Measurements from ENCODE around the gene SLC38A3.

Gene SLC38A3

DNA sequence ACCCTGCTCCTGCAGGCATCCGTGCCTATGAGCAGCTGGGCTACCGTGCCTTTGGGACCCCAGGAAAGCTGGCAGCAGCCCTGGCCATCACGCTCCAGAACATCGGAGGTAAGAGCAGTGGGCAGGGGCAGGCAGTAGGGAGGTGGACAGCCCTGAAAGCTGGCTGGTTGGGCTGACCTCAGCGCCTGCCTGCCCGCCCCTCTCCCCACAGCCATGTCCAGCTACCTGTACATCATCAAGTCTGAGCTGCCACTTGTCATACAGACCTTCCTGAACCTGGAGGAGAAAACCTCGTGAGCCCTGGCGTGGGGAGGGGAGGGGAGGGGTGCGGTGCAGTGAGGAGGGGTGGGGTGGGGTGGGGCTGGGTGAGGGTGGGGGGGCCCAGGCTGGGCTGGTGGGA is 10.5 kb downstream of the SLC38A3 start:
- DNase-seq (ENCODE audit: low read depth): no peak
- H3K4me3 ChIP-seq (ENCODE audit: low read length): no peak overlapping the region
- TF ChIP-seq, protein P1, sequence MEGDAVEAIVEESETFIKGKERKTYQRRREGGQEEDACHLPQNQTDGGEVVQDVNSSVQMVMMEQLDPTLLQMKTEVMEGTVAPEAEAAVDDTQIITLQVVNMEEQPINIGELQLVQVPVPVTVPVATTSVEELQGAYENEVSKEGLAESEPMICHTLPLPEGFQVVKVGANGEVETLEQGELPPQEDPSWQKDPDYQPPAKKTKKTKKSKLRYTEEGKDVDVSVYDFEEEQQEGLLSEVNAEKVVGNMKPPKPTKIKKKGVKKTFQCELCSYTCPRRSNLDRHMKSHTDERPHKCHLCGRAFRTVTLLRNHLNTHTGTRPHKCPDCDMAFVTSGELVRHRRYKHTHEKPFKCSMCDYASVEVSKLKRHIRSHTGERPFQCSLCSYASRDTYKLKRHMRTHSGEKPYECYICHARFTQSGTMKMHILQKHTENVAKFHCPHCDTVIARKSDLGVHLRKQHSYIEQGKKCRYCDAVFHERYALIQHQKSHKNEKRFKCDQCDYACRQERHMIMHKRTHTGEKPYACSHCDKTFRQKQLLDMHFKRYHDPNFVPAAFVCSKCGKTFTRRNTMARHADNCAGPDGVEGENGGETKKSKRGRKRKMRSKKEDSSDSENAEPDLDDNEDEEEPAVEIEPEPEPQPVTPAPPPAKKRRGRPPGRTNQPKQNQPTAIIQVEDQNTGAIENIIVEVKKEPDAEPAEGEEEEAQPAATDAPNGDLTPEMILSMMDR (IDR thresholded peaks at IDR 0.05; ENCODE audit: insufficient read depth, low read depth, low read length, missing control alignments): no peak

DNA sequence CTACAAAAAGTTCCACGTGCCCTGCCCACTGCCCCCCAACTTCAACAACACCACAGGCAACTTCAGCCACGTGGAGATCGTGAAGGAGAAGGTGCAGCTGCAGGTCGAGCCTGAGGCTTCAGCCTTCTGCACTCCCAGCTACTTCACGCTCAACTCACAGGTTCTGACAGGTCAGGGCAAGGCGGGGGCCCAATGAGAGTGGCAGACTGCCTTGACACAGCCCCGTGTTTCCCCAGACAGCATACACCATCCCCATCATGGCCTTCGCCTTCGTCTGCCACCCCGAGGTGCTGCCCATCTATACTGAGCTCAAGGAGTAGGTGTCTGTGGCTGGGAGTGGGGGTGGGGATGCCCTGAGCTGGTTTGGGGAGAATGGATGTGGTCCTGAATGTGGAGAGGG is 12.6 kb downstream of the SLC38A3 start:
- TF ChIP-seq, protein P1 (IDR thresholded peaks at IDR 0.05; ENCODE audit: insufficient read depth, low read depth, low read length, missing control alignments): no peak
- peak; percentile 68 for DNase-seq (ENCODE audit: low read depth)

DNA sequence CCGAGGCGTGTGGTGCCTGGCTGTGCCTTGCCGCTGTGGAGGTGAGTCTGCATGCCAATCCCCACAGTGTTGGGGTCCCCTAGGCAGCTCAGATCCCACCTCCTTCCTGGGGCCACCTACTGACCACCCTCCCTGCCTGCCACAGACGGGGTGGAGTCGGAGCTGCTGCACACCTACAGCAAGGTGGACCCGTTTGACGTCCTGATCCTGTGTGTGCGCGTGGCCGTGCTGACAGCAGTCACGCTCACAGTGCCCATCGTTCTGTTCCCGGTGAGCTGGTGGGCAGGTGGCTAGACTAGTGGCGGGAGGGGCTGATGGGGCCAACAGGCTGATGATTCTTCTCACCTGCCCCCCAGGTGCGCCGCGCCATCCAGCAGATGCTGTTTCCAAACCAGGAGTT is 13.4 kb downstream of the SLC38A3 start:
- no peak for DNase-seq (ENCODE audit: low read depth)
- TF ChIP-seq, protein P1 (IDR thresholded peaks at IDR 0.05; ENCODE audit: insufficient read depth, low read depth, low read length, missing control alignments): no peak
- no peak overlapping the region for H3K4me3 ChIP-seq (ENCODE audit: low read length)

More for the DNA sequence above, 12.6 kb downstream of the SLC38A3 start:
- H3K4me3 ChIP-seq (ENCODE audit: low read length): no peak overlapping the region

DNA sequence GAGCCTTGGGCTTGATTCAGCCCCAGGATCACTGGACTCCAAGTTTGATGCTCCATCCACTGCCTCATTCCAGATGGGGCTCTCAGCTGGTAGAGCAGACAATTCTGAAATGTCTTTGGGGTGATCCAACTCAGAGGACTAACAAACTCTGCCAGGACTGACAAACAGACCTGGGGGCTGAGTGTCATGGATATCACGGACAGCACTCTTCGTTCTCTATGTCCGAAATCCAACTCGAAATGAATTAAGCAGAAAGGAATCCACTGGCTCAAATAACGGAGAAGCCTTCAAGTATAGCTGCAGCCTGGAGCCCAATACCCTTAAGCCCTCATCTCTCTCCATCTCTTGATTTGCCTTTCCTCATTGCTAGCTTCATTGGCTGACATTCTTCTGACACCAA is 14.2 kb downstream of the SLC38A3 start:
- no peak overlapping the region for H3K4me3 ChIP-seq (ENCODE audit: low read length)
- TF ChIP-seq, protein P1 (IDR thresholded peaks at IDR 0.05; ENCODE audit: insufficient read depth, low read depth, low read length, missing control alignments): no peak
- DNase-seq (ENCODE audit: low read depth): no peak

DNA sequence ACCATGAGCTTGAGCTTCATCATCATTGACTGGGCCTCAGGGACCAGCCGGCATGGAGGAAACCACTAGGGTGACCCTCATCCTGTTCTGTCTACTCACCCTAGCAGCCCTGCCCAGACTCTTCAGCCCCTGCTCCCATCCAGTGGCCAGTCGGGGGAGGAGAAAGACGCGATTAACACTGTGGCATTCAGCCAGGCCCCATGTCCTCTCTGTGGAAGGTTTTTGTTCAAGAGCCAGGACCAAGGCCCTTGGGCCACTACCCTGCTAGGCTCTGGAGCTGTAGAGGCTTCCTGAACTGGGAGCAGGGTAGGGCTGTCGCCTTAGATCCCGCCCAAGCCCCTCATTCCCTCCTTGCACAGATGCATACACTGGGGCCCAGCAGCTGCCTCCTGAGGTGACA is 15.0 kb downstream of the SLC38A3 start:
- DNase-seq (ENCODE audit: low read depth): no peak
- H3K4me3 ChIP-seq (ENCODE audit: low read length): no peak overlapping the region
- TF ChIP-seq, protein P1 (IDR thresholded peaks at IDR 0.05; ENCODE audit: insufficient read depth, low read depth, low read length, missing control alignments): no peak

DNA sequence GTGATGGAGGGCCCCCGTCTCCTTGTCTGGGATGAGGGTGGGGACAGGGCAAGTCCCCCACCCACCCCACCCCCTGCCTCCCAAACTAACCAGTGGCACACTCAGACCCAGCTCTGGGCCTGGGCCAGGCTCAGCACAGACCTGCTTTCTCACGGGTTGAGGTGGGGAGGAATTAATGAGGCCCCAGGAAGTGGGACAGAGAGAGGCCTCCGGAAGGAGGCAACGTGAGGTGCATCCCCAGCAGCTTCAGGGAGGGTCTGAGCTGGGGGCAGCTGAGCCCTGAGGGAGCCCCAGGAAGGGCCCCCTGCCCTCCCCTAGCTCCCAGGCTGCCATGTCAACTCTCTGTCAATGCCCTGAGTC is 16.0 kb downstream of the SLC38A3 start:
- no peak for DNase-seq (ENCODE audit: low read depth)
- TF ChIP-seq, protein P1 (IDR thresholded peaks at IDR 0.05; ENCODE audit: insufficient read depth, low read depth, low read length, missing control alignments): no peak
- H3K4me3 ChIP-seq (ENCODE audit: low read length): no peak overlapping the region

DNA sequence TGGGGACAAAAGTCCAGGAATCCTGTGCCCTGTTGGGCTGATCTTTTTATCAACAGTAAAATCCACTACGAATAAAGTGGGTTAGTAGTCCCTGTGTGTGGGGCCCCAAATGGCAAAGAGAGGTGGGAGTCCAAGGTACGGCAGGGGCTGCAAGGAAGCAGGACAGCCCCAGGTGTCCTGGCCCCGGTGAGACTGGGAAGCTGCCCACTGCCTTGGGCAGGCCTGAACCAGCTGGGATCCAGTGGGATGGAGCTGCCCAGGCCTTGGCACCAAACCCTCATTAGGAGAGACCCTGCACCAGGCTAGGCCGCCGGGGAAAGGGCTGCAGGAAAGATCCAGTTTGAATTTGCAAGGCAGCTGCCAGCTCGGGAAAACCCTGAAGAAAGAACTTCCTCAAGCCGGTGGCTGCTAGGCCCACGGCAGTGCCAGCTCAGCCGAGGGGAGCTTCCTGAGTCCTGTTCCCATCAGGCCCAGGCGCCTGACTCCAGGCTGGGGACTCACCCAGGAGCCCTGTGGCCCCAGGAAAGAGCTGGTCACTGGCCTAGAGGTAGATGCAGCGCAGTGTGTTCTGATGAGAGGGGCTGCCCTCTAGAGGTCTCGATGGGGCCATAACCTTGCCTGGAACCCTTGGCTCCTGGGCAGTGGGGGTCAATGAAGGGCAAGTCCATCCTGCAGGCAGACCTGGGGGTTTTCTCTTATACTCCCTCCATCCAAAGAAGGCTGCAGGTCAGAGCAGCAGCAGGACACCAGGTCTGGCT is 16.5 kb downstream of the SLC38A3 start:
- no peak overlapping the region for H3K4me3 ChIP-seq (ENCODE audit: low read length)
- TF ChIP-seq, protein P1 (IDR thresholded peaks at IDR 0.05; ENCODE audit: insufficient read depth, low read depth, low read length, missing control alignments): no peak
- DNase-seq (ENCODE audit: low read depth): no peak
